ENCODE measurements around the gene RBBP7.

RBBP7 gene

GRCh38 chrX:16822723-16823122 is 47.4 kb downstream of the RBBP7 start:
- no peak overlapping the region for H3K9ac ChIP-seq (ENCODE audit: low read length)
- H3K4me3 ChIP-seq (ENCODE audit: low read depth in 1 of 2, low read length in 2 of 2), result no peak overlapping the region
- H3K4me1 ChIP-seq (ENCODE audit: insufficient read depth, low read length), result peaks cover 5% of the 10 kb centered on the region
- no peak overlapping the region for H3K27ac ChIP-seq (ENCODE audit: low read depth, low read length)
- H3K27me3 ChIP-seq (ENCODE audit: control insufficient read depth in 1 of 2, insufficient read depth in 2 of 2, low read length in 2 of 2), result no peaks in the 10 kb centered on the region
- peaks cover 25% of the 10 kb centered on the region for H3K36me3 ChIP-seq (ENCODE audit: insufficient read depth, low read length)
- H3K9me3 ChIP-seq (ENCODE audit: low read length), result no peaks in the 10 kb centered on the region

DNA sequence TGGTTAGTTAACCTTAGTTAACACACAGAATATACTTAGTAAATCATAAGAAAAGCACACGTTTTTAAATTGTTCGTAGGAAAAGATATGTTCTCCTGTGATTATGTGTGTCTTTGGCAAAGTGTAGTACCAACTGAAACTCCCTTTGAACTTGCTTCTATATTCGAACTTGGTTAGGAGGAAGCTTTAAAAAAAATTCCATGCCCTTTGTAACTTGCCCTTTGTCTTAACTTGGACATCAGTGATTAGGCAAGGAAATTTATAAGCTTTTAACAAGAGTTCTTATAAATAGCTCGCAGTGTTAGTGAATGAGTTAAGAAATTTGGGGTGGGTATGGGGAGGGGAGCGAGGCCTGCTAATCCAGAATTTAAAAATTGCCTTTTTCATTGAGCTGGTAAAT is 50.5 kb downstream of the RBBP7 start:
- H3K9me3 ChIP-seq (ENCODE audit: low read length), result no peaks in the 10 kb centered on the region
- no peak overlapping the region for H3K4me3 ChIP-seq (ENCODE audit: low read depth in 1 of 2, low read length in 2 of 2)
- no peak overlapping the region for H3K27ac ChIP-seq (ENCODE audit: low read depth, low read length)
- H3K27me3 ChIP-seq (ENCODE audit: control insufficient read depth in 1 of 2, insufficient read depth in 2 of 2, low read length in 2 of 2), result no peaks in the 10 kb centered on the region
- H3K9ac ChIP-seq (ENCODE audit: low read length), result no peak overlapping the region
- H3K4me1 ChIP-seq (ENCODE audit: insufficient read depth, low read length), result no peaks in the 10 kb centered on the region
- peaks cover 25% of the 10 kb centered on the region for H3K36me3 ChIP-seq (ENCODE audit: insufficient read depth, low read length)

DNA sequence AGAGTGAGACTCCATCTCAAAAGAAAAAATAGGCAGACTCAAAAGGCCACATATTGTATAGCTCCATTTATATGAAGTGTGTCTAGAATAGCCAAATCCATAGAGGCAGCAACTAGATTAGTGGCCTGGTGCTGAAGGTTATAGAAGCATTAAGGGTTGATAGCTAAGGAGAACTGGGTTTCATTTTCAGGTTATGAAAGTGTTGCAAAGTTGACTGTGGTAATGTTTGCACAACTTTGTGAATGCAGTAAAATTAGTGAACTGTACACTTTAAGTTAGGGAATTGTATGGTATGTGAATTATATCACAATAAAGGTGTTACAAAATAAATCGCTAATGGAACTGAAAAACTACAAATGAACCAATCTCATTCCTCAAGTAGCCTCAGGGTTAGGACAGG is 55.6 kb downstream of the RBBP7 start:
- Histone ChIP-seq H3K27ac (ENCODE audit: low read depth, low read length) (no peak overlapping the region), H3K9me3 (ENCODE audit: low read length) (no peaks in the 10 kb centered on the region), H3K4me3 (ENCODE audit: low read depth in 1 of 2, low read length in 2 of 2) (no peak overlapping the region), H3K9ac (ENCODE audit: low read length) (no peak overlapping the region), H3K27me3 (ENCODE audit: control insufficient read depth in 1 of 2, insufficient read depth in 2 of 2, low read length in 2 of 2) (no peaks in the 10 kb centered on the region), H3K36me3 (ENCODE audit: insufficient read depth, low read length) (peaks cover 11% of the 10 kb centered on the region), H3K4me1 (ENCODE audit: insufficient read depth, low read length) (no peaks in the 10 kb centered on the region)

GRCh38 chrX:16807976-16808542 is 62.1 kb downstream of the RBBP7 start:
- H3K27ac ChIP-seq (ENCODE audit: low read depth, low read length), result no peak overlapping the region
- H3K4me1 ChIP-seq (ENCODE audit: insufficient read depth, low read length), result peaks cover 7% of the 10 kb centered on the region
- no peaks in the 10 kb centered on the region for H3K36me3 ChIP-seq (ENCODE audit: insufficient read depth, low read length)
- H3K9ac ChIP-seq (ENCODE audit: low read length), result peak overlapping the region; percentile 24
- no peaks in the 10 kb centered on the region for H3K27me3 ChIP-seq (ENCODE audit: control insufficient read depth in 1 of 2, insufficient read depth in 2 of 2, low read length in 2 of 2)
- no peaks in the 10 kb centered on the region for H3K9me3 ChIP-seq (ENCODE audit: low read length)
- peak overlapping the region in 1 of 2 donors; percentile 39 for H3K4me3 ChIP-seq (ENCODE audit: low read depth in 1 of 2, low read length in 2 of 2)

GRCh38 chrX:16807548-16807947 is 62.6 kb downstream of the RBBP7 start:
- Histone ChIP-seq H3K36me3 (ENCODE audit: insufficient read depth, low read length) (no peaks in the 10 kb centered on the region), H3K27ac (ENCODE audit: low read depth, low read length) (no peak overlapping the region), H3K4me1 (ENCODE audit: insufficient read depth, low read length) (peaks cover 7% of the 10 kb centered on the region), H3K9ac (ENCODE audit: low read length) (no peak overlapping the region), H3K27me3 (ENCODE audit: control insufficient read depth in 1 of 2, insufficient read depth in 2 of 2, low read length in 2 of 2) (no peaks in the 10 kb centered on the region), H3K9me3 (ENCODE audit: low read length) (no peaks in the 10 kb centered on the region), H3K4me3 (ENCODE audit: low read depth in 1 of 2, low read length in 2 of 2) (peak overlapping the region in 1 of 2 donors; percentile 39)

DNA sequence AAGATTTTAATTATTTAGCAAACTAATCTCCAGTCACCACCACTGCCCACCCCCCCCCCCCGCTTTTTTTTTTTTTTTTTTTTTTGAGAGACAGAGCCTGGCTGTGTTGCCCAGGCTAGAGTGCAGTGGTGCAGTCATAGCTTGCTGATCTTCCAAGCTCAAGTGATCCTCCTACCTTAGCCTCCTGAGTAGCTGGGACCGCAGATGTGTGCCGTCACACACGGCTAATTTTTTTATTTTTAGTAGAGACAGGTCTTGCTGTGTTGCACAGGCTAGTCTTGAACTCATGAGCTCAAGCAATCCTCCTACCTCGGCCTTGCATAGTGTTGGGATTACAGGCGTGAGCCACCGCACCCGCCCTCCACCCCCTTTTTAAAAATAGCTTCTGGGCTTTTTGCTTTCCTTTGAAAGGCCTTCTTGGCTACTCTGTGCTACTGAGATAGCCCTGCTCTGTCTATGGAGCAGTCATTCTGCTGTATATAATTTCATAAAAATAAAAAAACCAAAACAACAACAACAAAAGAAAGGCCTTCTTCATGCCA is 65.2 kb downstream of the RBBP7 start:
- peaks cover 7% of the 10 kb centered on the region for H3K4me1 ChIP-seq (ENCODE audit: insufficient read depth, low read length)
- H3K27me3 ChIP-seq (ENCODE audit: control insufficient read depth in 1 of 2, insufficient read depth in 2 of 2, low read length in 2 of 2), result no peaks in the 10 kb centered on the region
- H3K36me3 ChIP-seq (ENCODE audit: insufficient read depth, low read length), result no peaks in the 10 kb centered on the region
- no peak overlapping the region for H3K4me3 ChIP-seq (ENCODE audit: low read depth in 1 of 2, low read length in 2 of 2)
- H3K9me3 ChIP-seq (ENCODE audit: low read length), result no peaks in the 10 kb centered on the region
- no peak overlapping the region for H3K9ac ChIP-seq (ENCODE audit: low read length)
- no peak overlapping the region for H3K27ac ChIP-seq (ENCODE audit: low read depth, low read length)

GRCh38 chrX:16797841-16798240 is 72.3 kb downstream of the RBBP7 start:
- Histone ChIP-seq H3K4me1 (ENCODE audit: insufficient read depth, low read length) (peaks cover 5% of the 10 kb centered on the region), H3K4me3 (ENCODE audit: low read depth in 1 of 2, low read length in 2 of 2) (no peak overlapping the region), H3K9ac (ENCODE audit: low read length) (no peak overlapping the region), H3K27ac (ENCODE audit: low read depth, low read length) (no peak overlapping the region), H3K36me3 (ENCODE audit: insufficient read depth, low read length) (peaks cover 8% of the 10 kb centered on the region), H3K9me3 (ENCODE audit: low read length) (no peaks in the 10 kb centered on the region), H3K27me3 (ENCODE audit: control insufficient read depth in 1 of 2, insufficient read depth in 2 of 2, low read length in 2 of 2) (no peaks in the 10 kb centered on the region)

DNA sequence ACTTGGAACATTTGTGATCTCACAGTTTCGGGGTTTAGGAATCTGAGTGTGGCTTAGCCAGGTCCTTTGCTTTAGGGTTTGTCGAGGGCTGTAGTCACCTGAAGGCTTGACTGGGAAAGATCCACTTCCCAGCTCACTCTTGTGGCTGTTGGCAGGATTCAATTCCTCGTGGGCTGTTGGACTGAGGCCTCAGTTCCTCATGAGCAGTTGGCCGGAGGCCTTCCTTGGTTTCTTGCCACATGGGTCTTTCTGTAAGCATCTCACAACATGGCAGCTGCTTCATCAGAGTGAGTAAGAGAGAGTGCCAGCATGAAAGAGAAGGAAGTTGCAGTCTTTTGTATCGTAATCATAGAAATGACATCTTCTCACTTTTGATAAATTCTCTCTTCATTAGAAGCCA is 72.8 kb downstream of the RBBP7 start:
- Histone ChIP-seq H3K9me3 (ENCODE audit: low read length) (no peaks in the 10 kb centered on the region), H3K4me1 (ENCODE audit: insufficient read depth, low read length) (peaks cover 5% of the 10 kb centered on the region), H3K4me3 (ENCODE audit: low read depth in 1 of 2, low read length in 2 of 2) (no peak overlapping the region), H3K27me3 (ENCODE audit: control insufficient read depth in 1 of 2, insufficient read depth in 2 of 2, low read length in 2 of 2) (no peaks in the 10 kb centered on the region), H3K9ac (ENCODE audit: low read length) (no peak overlapping the region), H3K27ac (ENCODE audit: low read depth, low read length) (no peak overlapping the region), H3K36me3 (ENCODE audit: insufficient read depth, low read length) (peaks cover 8% of the 10 kb centered on the region)

GRCh38 chrX:16796298-16796697 is 73.9 kb downstream of the RBBP7 start:
- Histone ChIP-seq H3K9me3 (ENCODE audit: low read length) (no peaks in the 10 kb centered on the region), H3K27ac (ENCODE audit: low read depth, low read length) (no peak overlapping the region), H3K27me3 (ENCODE audit: control insufficient read depth in 1 of 2, insufficient read depth in 2 of 2, low read length in 2 of 2) (no peaks in the 10 kb centered on the region), H3K4me1 (ENCODE audit: insufficient read depth, low read length) (peaks cover 5% of the 10 kb centered on the region), H3K4me3 (ENCODE audit: low read depth in 1 of 2, low read length in 2 of 2) (no peak overlapping the region), H3K9ac (ENCODE audit: low read length) (no peak overlapping the region), H3K36me3 (ENCODE audit: insufficient read depth, low read length) (peaks cover 12% of the 10 kb centered on the region)

Measured in muscle layer of colon (tissue), 2 donors.